Measurements from ENCODE around the gene PADI1.

Gene PADI1

DNA sequence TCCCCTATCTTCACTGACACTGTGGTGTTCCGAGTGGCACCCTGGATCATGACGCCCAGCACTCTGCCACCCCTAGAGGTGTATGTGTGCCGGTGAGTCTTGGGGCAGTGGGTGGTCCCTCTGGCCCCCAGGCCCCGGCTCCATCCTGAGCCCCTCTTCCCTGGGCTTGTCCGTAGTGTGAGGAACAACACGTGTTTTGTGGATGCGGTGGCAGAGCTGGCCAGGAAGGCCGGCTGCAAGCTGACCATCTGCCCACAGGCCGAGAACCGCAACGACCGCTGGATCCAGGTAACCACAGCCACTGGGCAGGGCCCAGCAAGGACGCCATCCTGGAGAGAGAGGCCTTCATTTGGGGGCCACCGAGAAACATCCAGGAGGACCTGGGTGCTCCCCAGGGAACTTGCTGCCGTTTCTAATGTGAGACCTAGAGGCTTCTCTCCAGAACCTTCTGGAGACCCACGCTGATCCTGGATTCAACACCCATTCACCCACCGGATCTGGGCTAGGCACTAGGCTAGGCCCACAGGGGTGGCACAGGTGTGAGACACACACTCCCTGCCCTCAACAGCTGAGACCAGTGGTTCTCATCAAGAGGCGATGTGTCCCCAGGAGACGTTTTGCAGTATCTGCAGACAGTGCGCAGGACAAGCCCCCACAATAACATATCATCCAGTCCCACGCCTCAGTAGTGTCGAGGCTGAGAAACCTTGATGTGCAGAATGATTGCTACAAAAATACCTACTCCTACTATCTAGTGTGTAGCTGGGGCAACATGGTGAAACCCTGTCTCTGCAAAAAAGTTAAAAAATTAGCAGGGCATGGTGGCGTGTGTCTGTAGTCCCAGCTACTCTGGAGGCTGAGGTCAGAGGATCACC is 66.2 kb downstream of the PADI1 start:
- H3K9me3 ChIP-seq (ENCODE audit: insufficient read depth, low read length): no peaks in the 10 kb centered on the region
- H3K79me2 ChIP-seq (ENCODE audit: insufficient read depth, low read length): no peaks in the 10 kb centered on the region
- H2AFZ ChIP-seq (ENCODE audit: low read depth, low read length, severe bottlenecking): no peak overlapping the region
- no peaks in the 10 kb centered on the region; the same call in 1 of the 2 replicates for H3K27me3 ChIP-seq (ENCODE audit: low read length)
- no peaks in the 10 kb centered on the region for H4K20me1 ChIP-seq (ENCODE audit: low read depth, low read length)
- no peak overlapping the region for H3K9ac ChIP-seq (ENCODE audit: low read length)
- no peak overlapping the region for H3K4me3 ChIP-seq (ENCODE audit: insufficient read depth, low read length, poor library complexity, severe bottlenecking)
- H3K4me2 ChIP-seq (ENCODE audit: low read depth, low read length, poor library complexity, severe bottlenecking): no peak overlapping the region
- no peak overlapping the region for H3K27ac ChIP-seq (ENCODE audit: low read depth, low read length)
- H3K36me3 ChIP-seq (ENCODE audit: low read length): no peaks in the 10 kb centered on the region
- no peaks in the 10 kb centered on the region for H3F3A ChIP-seq (ENCODE audit: insufficient read depth)
- H3K9me2 ChIP-seq (replicated peaks; ENCODE audit: insufficient read depth, low read length): no peaks in the 10 kb centered on the region
- TF ChIP-seq, protein P1, sequence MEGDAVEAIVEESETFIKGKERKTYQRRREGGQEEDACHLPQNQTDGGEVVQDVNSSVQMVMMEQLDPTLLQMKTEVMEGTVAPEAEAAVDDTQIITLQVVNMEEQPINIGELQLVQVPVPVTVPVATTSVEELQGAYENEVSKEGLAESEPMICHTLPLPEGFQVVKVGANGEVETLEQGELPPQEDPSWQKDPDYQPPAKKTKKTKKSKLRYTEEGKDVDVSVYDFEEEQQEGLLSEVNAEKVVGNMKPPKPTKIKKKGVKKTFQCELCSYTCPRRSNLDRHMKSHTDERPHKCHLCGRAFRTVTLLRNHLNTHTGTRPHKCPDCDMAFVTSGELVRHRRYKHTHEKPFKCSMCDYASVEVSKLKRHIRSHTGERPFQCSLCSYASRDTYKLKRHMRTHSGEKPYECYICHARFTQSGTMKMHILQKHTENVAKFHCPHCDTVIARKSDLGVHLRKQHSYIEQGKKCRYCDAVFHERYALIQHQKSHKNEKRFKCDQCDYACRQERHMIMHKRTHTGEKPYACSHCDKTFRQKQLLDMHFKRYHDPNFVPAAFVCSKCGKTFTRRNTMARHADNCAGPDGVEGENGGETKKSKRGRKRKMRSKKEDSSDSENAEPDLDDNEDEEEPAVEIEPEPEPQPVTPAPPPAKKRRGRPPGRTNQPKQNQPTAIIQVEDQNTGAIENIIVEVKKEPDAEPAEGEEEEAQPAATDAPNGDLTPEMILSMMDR (IDR thresholded peaks at IDR 0.05; ENCODE audit: insufficient read depth, low read length, poor library complexity, severe bottlenecking): no peak
- TF ChIP-seq EZH2phosphoT487 (conservative IDR thresholded peaks at IDR 0.05; ENCODE audit: low read length): no peak

DNA sequence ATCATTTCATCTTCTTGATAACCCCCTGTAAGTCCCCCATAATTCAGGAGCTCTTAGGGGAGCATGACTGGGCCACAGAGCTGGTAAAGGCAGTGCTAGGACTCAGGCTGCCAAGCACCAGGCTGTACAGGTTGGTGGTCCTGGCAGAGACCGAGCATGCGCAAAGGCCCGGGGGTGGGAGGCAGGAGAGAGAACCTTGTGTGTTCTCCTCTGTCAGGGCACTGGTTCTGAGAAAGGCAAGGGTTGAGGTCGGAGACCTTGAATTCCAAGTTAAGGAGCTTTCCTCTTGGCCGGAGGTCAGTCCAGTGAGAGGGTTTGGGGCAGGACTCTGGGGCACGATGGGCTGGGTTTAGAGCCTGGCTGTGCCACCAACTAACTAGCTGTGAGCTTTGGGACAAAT is 67.1 kb downstream of the PADI1 start:
- Histone ChIP-seq H3K9ac (ENCODE audit: low read length) (no peak overlapping the region), H3K27me3 (ENCODE audit: low read length) (no peaks in the 10 kb centered on the region; the same call in 1 of the 2 replicates), H3K9me2 (replicated peaks; ENCODE audit: insufficient read depth, low read length) (no peaks in the 10 kb centered on the region), H4K20me1 (ENCODE audit: low read depth, low read length) (no peaks in the 10 kb centered on the region), H3K4me2 (ENCODE audit: low read depth, low read length, poor library complexity, severe bottlenecking) (no peak overlapping the region), H3K27ac (ENCODE audit: low read depth, low read length) (no peak overlapping the region), H2AFZ (ENCODE audit: low read depth, low read length, severe bottlenecking) (no peak overlapping the region), H3K4me3 (ENCODE audit: insufficient read depth, low read length, poor library complexity, severe bottlenecking) (no peak overlapping the region), H3K79me2 (ENCODE audit: insufficient read depth, low read length) (no peaks in the 10 kb centered on the region), H3K9me3 (ENCODE audit: insufficient read depth, low read length) (no peaks in the 10 kb centered on the region), H3K36me3 (ENCODE audit: low read length) (no peaks in the 10 kb centered on the region), H3F3A (ENCODE audit: insufficient read depth) (no peaks in the 10 kb centered on the region)
- no peak for TF ChIP-seq EZH2phosphoT487 (conservative IDR thresholded peaks at IDR 0.05; ENCODE audit: low read length)
- TF ChIP-seq, protein P1 (IDR thresholded peaks at IDR 0.05; ENCODE audit: insufficient read depth, low read length, poor library complexity, severe bottlenecking): no peak

DNA sequence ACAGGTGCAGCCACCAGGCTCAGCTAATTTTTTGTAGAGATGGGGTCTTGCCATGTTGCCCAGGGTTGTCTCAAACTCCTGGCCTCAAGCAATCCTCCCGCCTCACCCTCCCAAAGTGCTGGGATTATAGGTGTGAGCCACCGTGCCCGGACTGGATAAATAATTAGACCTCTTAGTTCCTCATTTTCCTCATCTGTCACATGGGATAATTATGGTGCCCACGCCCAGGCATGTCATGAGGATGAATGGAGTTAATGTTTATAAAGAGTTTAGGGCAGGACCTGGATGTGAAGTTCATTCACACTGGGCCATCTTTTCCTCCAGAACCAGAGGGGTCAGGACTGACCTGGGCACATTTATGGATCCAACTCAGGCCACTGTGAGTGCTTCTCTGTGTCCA is 67.7 kb downstream of the PADI1 start:
- H3K9me3 ChIP-seq (ENCODE audit: insufficient read depth, low read length): no peaks in the 10 kb centered on the region
- no peak for TF ChIP-seq EZH2phosphoT487 (conservative IDR thresholded peaks at IDR 0.05; ENCODE audit: low read length)
- TF ChIP-seq, protein P1 (IDR thresholded peaks at IDR 0.05; ENCODE audit: insufficient read depth, low read length, poor library complexity, severe bottlenecking): no peak
- no peak overlapping the region for H3K9ac ChIP-seq (ENCODE audit: low read length)
- no peaks in the 10 kb centered on the region for H4K20me1 ChIP-seq (ENCODE audit: low read depth, low read length)
- H3K27ac ChIP-seq (ENCODE audit: low read depth, low read length): no peak overlapping the region
- no peaks in the 10 kb centered on the region; the same call in 1 of the 2 replicates for H3K27me3 ChIP-seq (ENCODE audit: low read length)
- no peak overlapping the region for H3K4me3 ChIP-seq (ENCODE audit: insufficient read depth, low read length, poor library complexity, severe bottlenecking)
- H3K36me3 ChIP-seq (ENCODE audit: low read length): no peaks in the 10 kb centered on the region
- H3K4me2 ChIP-seq (ENCODE audit: low read depth, low read length, poor library complexity, severe bottlenecking): no peak overlapping the region
- no peaks in the 10 kb centered on the region for H3K79me2 ChIP-seq (ENCODE audit: insufficient read depth, low read length)
- H3F3A ChIP-seq (ENCODE audit: insufficient read depth): no peaks in the 10 kb centered on the region
- no peaks in the 10 kb centered on the region for H3K9me2 ChIP-seq (replicated peaks; ENCODE audit: insufficient read depth, low read length)
- no peak overlapping the region for H2AFZ ChIP-seq (ENCODE audit: low read depth, low read length, severe bottlenecking)

All from SU-DHL-6 (cell line).